GM19372 (cell line): Measurements from ENCODE around the gene LRRC8E.

Source experiments
- ATAC-seq: cut with Tn5 transposase; IDR thresholded peaks from one replicate; pipeline ENCODE4 v1.9.1; 2021; ENCODE audit warnings: mild to moderate bottlenecking, low read depth, moderate library complexity; ENCODE audit not compliant: unreplicated experiment

Gene LRRC8E

GRCh38 chr19:7907122-7907521 is 18.8 kb downstream of the LRRC8E start:
- no peak for ATAC-seq

- ATAC-seq, result no peak
Measured at GRCh38 chr19:7907544-7907943, 19.2 kb downstream of the LRRC8E start.

GRCh38 chr19:7908078-7908699 is 19.9 kb downstream of the LRRC8E start:
- no peak for ATAC-seq

- no peak for ATAC-seq
Measured at GRCh38 chr19:7908742-7909461, 20.6 kb downstream of the LRRC8E start.

- no peak for ATAC-seq
Measured at GRCh38 chr19:7909471-7910067, 21.3 kb downstream of the LRRC8E start.

GRCh38 chr19:7910321-7911161 is 22.2 kb downstream of the LRRC8E start:
- no peak for ATAC-seq

GRCh38 chr19:7911508-7912143 is 23.3 kb downstream of the LRRC8E start:
- ATAC-seq, result no peak

- ATAC-seq, result no peak
Measured at GRCh38 chr19:7912144-7912696, 23.9 kb downstream of the LRRC8E start.

- ATAC-seq, result no peak
Measured at GRCh38 chr19:7912697-7913564, 24.6 kb downstream of the LRRC8E start.

- ATAC-seq, result no peak
Measured at GRCh38 chr19:7913652-7914051, 25.3 kb downstream of the LRRC8E start.

- no peak for ATAC-seq
Measured at GRCh38 chr19:7914099-7914498, 25.8 kb downstream of the LRRC8E start.

GRCh38 chr19:7914598-7915045 is 26.3 kb downstream of the LRRC8E start, which contains the start of gene TGFBR3L:
TSS of gene TGFBR3L (plus strand) at chr19:7914830.
- ATAC-seq, result no peak

- no peak for ATAC-seq
Measured at GRCh38 chr19:7915250-7916102, 27.2 kb downstream of the LRRC8E start.

- ATAC-seq, result no peak
Measured at GRCh38 chr19:7916103-7916954, 28.0 kb downstream of the LRRC8E start.

GRCh38 chr19:7916955-7917266 is 28.6 kb downstream of the LRRC8E start:
- no peak for ATAC-seq

GRCh38 chr19:7917267-7918061 is 29.2 kb downstream of the LRRC8E start:
- ATAC-seq, result no peak
